GM19397 (cell line): ENCODE data around the gene SIAH3.

ENCODE experiments used
- ATAC-seq: cut with Tn5 transposase; IDR thresholded peaks from one replicate; pipeline ENCODE4 v1.9.1; 2021; ENCODE audit warnings: mild to moderate bottlenecking, moderate library complexity; ENCODE audit not compliant: unreplicated experiment

Gene SIAH3

DNA sequence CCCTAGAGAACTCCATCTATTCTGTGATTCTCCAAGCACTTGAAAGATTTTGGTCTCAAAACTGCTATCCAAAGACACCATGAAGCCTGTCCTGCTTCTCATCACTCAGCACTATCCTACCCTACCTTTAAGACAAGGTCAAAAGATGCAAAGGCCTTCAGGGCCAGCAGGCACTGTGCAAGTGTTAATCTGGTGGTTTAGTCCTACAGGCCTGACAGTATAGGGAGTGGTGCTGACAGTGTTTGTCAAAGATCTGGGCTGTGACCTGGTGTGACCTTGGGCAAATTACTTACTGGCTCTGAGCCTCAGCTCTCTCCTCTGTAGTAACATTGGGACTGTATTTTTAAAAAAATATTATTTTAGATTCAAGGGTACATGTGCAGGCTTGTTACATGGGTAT lies 28.0 kb downstream of the SIAH3 start:
- no peak for ATAC-seq

DNA sequence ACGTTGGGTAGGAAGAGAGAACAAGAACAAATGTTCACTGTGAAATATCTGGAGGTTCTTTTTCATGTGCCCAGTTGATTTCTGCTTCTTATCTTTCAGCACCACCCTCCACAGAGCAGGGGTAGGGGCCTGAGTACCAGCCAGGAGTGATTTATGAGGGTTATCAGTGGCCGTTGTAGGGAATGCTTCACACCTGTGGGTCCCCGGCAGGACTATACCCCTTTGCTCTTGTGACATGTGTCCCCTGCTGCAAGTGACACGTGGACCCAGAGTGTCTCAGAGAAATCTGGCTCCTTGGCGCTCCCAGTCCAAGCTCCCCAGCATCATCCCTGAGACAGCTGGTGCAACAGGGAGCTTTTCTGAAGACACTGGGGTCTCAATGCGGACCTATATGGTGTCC lies 29.7 kb downstream of the SIAH3 start:
- no peak for ATAC-seq

DNA sequence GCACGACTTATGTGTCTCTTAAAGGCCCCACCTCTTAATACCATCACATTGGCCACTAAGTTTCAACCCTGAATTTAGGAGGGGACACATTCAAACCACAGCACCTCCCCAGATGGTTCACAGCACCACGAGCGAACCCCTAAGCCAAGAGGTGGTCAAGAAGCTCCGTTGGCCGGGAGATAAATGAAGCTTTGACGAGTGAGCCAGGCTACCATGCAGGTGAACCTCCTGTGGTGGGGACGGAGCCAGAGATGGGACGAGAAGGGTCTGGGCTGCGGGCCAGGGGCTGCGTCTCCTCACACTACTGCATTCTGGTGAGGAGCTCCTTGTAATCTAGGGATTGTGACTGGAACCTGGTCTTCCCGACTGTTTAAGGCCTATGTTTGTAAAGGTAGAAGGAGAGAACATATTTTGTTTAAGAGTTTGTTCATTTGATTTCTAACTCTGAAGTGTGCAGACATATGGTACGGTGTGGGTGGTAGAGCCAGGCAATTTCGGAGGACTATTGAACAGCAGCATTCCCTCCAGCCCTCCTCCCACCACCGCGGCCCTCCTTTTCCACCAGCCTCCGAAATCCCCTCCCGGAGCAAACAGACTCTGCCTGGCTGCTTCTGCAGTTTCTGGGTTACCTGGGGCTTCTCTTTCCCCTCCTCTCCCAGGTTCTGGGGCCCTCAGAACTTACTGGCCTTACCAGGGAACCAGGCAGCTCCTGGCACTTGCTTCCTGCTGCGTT lies 31.3 kb downstream of the SIAH3 start:
- ATAC-seq: no peak

DNA sequence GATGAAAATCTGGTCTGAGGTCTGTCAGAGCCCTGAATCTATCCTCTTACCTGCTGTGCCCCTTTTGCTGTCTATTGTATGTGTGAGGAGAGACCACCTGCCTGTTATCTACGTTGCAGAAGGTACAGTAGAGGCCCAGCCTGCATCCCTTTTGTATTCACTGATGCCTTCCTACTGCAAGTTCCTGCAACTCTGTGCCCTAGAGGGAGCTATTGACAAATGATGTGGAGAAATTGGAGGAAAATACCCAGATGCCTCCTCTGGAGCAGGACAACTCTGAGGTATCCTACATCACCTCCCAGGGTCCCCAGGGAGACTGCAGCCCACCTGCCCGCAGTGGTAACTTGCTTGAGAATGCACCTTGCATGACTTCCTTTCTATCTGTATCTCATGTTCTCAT lies 33.7 kb downstream of the SIAH3 start:
- no peak for ATAC-seq

DNA sequence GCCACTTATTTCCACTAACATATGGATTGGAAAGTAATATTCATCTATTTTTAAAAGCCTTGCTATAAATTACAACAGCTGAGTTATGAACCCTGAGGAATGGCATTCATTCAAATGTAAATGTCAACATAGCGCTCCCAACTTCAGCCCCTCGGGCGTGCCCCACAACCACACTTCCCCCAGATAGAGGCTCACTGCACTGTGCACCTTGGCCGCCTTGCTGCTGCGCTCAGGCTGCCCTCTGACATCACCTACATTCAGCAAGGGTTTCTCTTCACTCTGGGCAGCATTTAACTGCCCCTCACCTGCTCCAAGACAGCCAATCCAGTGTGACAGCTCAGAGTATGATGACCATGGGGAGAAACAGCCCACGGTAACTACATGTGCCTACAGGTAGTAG lies 35.1 kb downstream of the SIAH3 start:
- no peak for ATAC-seq

DNA sequence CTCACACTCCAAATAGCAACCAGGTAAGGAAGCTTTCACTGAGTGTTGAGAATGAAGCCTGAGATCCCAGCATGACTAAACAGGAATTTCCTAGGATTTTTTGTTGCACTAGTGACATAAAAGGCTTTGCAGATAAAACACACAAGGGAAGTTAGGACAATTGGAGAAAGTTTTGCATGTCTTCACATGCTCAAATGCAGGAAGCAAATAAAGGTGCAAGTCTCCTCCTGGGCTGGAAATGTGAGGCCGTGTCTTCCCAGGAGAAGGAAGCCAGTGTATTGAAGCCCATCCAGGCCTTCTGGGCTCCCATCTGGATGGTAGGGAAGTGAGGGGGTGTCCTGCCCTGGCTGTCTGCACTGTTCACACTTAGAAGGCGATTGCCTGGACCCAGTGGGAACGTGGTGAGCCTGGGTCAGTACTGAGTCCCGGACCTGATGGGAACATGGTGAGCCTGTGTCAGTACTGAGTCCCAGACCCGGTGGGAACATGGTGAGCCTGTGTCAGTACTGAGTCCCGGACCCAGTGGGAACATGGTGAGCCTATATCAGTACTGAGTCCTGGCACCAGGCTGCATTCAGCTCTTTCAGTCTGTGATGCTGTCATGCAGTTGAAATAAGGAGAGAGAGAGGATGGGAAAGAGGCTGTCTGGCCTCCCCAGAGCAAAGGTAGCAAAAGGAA lies 38.7 kb downstream of the SIAH3 start:
- no peak for ATAC-seq

DNA sequence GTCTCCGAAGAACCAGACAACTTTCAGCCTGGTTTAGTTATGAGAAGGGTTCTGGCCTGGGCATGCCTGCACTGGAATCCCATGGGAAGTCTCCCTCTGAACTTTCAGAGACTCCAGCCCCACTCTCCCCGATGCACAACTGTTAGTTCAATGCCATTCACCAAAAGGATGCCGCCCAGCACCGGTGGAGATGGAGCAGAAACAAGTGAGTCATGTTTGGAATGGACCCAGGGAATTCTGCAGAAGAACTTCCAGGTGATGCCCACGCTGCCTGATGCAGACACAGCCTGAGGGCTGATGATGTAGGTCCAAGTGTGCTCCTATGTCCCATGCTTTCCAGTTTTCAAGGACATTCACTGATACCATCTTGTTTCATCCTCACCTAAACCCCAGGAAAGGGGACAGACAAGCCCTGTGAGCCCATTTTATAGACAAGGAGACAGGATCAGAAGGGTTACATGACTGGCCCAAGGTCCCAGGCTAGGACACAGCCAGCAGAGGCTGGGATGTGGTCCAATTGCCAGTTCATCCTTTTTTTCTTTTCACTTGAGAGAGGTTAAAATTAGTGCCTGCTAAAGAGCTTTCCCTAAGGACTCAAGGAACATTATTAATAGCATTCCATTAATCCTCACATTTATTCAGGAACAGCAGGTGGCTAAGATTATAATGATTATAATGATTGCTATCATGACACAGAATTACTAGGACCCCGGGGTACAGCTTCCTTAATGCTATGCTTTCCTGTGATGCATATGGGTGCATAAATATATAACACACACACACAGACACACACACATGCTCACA lies 39.5 kb downstream of the SIAH3 start:
- ATAC-seq: no peak

DNA sequence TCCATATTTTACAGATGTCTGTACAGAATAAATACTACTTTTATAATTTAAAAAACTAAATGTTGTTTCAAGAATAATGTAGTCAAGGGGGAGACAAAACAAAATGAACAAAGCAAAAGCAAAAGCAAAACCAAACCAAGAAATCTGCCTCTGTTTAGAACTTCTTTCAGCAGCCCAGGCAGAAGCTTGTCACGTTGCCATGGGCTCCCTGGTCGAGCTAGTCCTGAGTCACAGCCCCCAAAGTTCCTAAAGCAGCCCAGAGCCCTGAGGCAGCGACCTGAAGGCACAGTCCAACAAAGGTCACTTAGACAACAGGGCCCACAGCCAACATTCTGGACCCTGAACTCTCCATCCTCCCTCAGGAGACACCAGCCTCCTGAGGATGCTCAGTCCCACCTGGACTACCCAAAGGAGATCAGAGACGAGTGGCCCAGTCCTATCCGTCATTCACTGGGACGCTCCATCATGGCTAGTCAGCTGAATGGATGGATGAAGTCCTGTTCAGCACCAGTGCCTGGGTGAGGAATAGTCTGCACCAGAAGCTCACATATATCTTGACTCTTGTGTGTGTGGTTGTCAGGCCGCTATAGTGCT lies 41.7 kb downstream of the SIAH3 start:
- ATAC-seq: no peak

DNA sequence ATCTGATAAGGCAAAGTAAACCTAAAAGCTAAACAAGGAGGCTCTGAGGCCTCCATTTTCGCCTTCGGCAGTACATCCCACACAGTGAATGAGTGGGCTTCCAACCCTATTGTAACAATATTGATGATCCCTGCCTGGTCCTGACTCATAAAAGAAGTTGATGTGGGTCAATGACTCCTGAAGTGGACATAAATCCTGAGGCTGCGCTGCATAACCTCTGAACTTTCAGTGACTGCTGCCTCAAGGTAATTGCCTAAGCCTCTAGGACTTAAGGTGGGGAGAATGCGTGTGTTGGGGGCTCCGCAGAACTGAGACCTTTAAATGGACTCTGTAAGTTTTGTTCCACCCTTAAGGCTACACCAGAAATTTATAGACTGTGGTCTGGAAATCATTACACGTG lies 42.6 kb downstream of the SIAH3 start:
- ATAC-seq: no peak

DNA sequence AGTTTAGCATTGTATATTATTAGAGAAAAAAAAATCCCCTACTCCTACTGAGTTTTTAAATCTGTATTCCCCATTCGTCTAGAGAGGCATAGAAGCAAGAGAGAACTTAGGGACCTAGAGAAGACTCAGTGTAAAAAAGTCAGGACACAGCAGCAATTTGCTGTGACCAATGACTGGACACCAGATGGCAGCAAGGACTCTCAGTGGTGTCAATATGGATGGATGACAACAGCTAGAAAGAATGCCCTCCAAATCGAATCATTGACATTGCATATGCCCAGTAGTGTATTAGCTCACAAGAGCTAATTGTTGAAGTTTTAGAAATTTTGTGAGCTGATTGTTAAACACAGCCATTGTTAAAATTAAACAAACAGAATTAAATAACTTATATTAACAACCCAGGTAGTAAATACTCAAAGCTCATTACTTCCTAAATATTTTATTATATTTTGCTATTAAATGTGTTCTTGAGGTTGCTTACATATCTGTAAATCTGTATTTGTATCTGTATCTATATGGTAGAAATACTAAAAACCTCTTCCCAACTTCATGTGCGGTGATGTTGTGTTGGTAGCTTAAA lies 43.9 kb downstream of the SIAH3 start:
- no peak for ATAC-seq

DNA sequence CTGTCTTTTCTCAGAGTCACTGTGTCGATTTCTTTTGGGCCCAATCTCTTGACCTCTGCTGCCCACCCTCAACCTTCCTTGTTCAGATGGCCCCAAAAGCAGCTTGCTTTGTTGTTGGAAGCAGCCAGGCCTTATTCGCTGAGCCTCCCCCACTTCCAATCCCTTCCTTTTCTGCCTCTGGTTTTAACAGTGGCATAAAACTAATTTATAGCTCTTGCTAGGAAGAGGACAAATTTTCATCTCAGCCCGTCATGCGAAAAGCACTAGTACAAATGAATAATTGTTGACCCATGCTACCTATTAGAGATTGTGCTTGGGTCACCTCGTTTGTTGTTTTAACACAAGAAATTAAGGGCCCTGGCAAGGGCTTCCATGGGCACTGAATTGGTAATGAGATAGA lies 51.1 kb downstream of the SIAH3 start:
- no peak for ATAC-seq

DNA sequence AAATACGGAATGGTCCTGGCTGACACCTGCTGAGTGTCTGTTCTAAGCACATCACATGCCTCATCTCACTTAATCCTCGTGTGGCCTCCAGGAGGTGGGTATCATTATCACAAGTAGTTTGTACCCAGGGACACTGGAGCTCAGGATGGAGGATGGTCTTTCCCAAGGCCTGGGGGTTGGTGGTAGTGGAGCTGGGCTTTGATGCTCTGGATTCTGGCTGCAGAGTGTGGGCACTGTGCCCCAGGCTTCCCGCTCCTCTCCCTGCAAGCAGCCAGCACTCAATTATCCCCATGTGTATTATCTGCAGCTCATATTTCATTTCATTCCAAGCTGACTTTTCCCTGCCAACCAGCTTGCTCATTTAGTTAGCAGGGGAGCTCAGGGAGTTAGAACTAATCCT lies 52.1 kb downstream of the SIAH3 start:
- no peak for ATAC-seq

DNA sequence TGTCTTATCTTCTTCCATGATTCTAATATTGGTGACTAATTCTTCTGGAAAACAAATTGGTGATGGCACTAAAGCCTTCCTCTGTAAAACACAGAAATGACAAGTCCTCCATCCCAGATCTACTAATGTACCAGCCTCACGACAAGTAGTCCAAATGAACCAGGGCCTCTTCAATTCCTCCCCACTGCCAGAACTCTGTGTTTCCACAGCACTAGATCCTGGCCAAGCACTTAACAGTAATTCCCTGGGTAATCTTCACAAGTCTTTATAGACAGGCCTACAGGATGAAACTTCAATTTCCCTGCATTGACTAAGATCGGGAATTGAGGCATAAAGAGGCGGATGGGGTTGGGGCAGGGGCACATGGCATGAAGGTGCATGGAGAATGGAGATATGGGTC lies 52.7 kb downstream of the SIAH3 start:
- ATAC-seq: no peak

DNA sequence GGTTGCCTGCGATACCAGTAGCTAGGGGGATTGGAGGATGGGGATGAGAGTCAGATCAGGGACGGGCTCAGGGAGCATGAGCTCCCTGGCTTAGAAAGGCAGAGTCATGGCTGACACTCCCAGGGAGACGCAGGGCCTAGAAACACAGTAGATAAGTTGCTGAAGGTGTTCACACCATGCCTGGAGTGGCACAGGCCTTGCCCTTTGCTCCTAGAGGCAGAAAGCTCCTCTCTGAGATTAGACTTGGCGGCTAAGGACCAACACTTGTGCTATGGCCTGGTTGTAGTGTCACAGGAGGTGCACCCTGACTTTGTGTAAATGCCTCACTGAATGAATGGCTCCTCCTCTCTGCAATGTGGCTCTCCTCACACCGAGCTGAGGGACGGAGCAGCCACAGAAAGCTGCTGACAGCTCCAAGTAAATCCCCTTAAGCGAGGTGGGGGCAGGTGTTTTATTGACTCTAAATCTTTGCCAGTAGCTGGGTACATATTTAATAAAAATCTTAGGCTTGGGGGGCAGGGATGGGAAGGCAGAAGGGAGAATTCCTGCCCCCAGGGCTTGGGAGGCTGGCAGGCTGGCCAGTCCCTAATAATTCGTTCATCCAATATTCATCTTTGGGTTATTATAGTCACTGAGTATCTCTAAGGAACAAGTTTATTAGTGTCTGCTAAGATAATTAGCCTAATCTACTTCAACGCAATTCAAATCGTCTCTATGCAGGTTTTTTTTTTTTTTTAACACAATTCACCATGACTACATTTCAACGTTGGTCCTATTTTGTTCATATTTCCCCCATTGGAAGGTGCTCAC lies 54.9 kb downstream of the SIAH3 start:
- ATAC-seq: no peak

DNA sequence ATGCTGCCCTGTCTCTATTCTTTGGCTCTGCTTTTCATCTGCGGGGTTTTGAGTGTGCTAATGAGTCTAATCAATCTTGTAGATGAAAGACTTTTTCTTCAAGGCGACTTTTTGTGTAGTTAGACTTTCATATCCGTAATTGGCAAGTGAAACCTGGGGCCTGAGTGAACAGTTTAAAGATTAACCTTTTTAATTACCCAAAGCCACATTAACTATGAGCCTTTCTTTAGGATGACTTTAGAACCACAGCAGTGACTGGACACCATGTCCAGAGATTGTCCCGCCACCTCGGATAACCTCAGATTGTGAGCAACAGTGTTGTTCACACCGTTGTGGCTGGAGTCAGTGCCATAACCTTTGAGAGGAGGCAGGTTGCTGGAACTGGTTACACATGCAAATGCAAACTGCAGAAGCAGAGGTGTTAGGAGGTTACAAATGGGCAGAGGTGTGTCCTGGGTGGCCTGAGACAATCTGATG lies 58.7 kb downstream of the SIAH3 start:
- ATAC-seq: no peak

DNA sequence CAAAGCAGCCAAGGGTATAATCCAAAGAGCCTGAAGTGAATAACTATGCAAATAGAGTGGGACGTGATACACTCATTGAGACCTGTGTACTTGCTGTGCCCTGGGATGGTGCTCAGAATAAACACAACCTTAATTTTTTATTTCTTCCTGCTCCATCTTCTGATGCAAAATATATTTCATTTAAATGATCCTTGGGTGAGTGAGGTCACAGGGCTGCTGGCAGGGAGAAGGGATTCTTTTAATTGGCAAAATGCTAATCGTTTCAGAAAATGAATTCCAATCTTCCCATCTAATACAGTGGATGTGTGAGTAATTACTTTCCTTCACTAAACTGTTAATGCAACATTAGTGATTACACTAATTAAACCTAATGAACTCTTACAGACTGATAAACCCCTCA lies 63.5 kb downstream of the SIAH3 start:
- ATAC-seq: no peak

DNA sequence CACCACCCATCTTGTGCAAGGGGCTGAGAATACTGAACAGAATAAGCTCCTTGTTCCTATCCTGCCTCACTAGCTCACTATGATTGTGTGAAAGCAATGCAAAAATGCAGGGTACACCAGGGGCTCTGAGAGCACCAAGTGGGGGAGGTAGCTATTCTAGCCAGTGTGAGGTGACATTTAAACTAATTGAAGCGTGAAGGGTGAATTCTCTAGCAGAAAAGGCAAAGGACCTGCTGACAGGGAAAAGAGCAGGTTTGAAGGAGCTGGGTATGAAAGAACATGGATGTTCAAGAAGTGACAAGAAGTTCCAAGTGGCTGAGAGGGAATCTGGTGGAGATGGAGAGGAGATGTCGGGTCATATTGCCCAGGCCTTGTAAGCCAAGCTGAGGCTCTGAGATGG lies 64.2 kb downstream of the SIAH3 start:
- no peak for ATAC-seq

DNA sequence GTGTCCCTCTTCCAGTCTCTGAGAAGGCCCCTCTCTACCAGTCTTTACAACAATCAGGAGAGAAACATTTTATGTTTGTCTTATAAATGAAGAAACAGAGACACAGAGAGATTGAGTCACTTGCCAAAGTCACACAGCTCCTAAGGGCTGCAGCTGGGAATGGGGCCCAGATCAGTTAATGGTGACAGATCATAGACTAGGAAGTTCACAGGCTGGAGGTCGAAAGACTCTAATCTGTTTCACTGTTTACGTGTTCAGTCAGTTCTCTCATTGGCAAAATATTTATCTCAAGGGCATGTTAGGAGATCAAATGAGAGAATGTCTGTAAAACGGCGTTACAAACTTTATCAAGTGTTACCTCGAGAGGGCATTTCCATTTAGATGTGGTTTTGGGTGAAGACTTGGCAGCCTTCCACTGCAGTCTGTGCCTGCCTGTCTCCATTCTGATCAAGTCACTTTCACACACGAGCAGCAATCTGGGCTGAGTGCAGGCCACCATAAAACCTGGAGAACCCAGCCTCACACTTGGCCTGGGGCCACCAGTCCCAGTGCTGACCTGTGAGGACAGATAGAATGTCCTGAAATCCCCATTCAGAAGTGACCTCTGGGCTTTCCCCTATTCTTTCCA lies 65.1 kb downstream of the SIAH3 start:
- ATAC-seq: no peak

DNA sequence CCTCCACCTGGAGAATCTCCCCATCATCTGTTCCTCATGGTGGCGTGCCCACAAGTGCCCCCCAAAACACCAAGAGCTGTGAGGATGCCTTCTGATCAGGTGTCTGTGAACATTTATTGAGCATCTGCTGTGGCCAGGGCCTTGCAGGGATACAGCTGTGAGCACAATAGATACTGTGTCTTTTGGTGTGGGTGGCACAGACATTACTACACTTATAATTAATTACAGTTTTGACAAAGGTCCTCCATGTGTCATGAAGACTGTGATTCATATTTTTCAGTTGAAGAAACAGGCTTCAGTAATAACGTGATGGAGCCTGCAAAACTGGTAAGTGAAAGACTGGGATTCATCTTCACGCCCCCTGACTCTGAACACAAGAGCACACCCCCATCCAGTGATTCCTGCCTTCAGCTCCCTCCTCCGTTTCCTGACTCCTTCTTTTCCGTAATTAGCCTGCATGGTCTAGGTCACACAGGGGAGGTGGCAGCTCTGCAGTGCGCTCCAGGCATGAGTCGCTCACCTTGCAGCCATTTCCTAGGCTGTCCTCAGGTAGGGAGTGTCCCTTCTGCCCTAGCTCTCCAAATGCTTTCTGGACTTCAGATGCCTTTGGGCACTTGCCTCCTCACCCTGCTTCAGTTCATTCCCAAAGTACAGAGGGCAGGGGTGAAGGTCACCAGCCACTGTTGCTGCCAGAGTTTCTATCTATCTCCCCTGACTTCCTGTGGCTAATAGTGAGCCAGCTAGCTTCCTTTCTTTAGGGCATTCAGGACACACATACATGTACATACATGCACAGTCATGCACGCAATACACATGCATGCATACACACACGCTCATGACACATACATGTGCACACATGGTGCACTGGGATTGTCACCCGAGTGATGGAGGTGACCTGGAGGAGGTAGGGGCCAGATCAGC lies 66.5 kb downstream of the SIAH3 start:
- no peak for ATAC-seq
